OCI-LY7 (cell line): ENCODE measurements around the gene MAMLD1. TPM values are rescaled to one million over a fixed set of nuclear protein-coding genes. Genes with fewer than 3 reads are reported as not detected.

Source experiments
- BruUV-seq: library from RNA; stranded (reverse); fragments of 400-500 nt; replicated peaks from 2 replicates; lab custom pipeline; 2021; lab: Mats Ljungman, UMichigan
- CTCF ChIA-PET: fragments of 300-600 bp; sonication (Branson Sonifier 250); formaldehyde crosslinking; loops from one replicate; lab custom pipeline; 2022; ENCODE audit warnings: antibody characterized with exemption; ENCODE audit not compliant: unreplicated experiment; lab: Charles Lee
- POLR2A ChIA-PET: fragments of 300-600 bp; sonication (Branson Sonifier 250); formaldehyde crosslinking; loops from one replicate; lab custom pipeline; 2022; ENCODE audit warnings: antibody characterized with exemption; lab: Charles Lee
- DNase-seq: peaks from one replicate; pipeline ENCODE4 v3.0.0-alpha.2; 2015; ENCODE audit warnings: low spot score
- H2AFZ ChIP-seq: fragments of 200-600 bp; sonication (generic), shearing (Covaris generic); 2 replicates; pipeline ENCODE4 v1.6.1; 2014; ENCODE audit warnings: mild to moderate bottlenecking, antibody characterized with exemption, low read length, moderate library complexity
- H3K27ac ChIP-seq: fragments of 200-600 bp; sonication (generic); 2 replicates; pipeline ENCODE4 v1.5.1; 2014; ENCODE audit warnings: mixed run types, low read depth, mild to moderate bottlenecking, moderate library complexity, low read length, inconsistent platforms; ENCODE audit not compliant: poor library complexity, severe bottlenecking
- H3K36me3 ChIP-seq: fragments of 200-600 bp; sonication (generic); 2 replicates; pipeline ENCODE4 v1.6.1; 2014; ENCODE audit warnings: mild to moderate bottlenecking, antibody characterized with exemption, low read length, moderate library complexity, mixed read lengths; ENCODE audit not compliant: insufficient read depth
- H3K4me1 ChIP-seq: fragments of 200-600 bp; sonication (generic); 2 replicates; pipeline ENCODE4 v1.5.1; 2014; ENCODE audit warnings: mild to moderate bottlenecking, low read length; ENCODE audit not compliant: insufficient read depth, poor library complexity, severe bottlenecking
- H3K4me2 ChIP-seq: fragments of 200-600 bp; sonication (generic); 2 replicates; pipeline ENCODE4 v1.6.1; 2014; ENCODE audit warnings: mild to moderate bottlenecking, low read length
- H3K4me3 ChIP-seq: fragments of 200-600 bp; sonication (generic); 2 replicates; pipeline ENCODE4 v1.5.1; 2014; ENCODE audit warnings: mild to moderate bottlenecking, low read depth, low read length; ENCODE audit not compliant: poor library complexity, severe bottlenecking
- H3K79me2 ChIP-seq: fragments of 200-600 bp; sonication (generic); 2 replicates; pipeline ENCODE4 v1.6.1; 2016; ENCODE audit warnings: low read depth, mild to moderate bottlenecking, low read length, moderate library complexity, mixed read lengths; ENCODE audit not compliant: insufficient read depth
- H3K9me2 ChIP-seq: fragments of 200-600 bp; sonication (generic); 2 replicates; pipeline ENCODE4 v1.6.1; 2016; ENCODE audit warnings: mild to moderate bottlenecking, low read length, mixed read lengths; ENCODE audit not compliant: insufficient read depth
- H3K9me3 ChIP-seq: fragments of 200-600 bp; sonication (generic); 2 replicates; pipeline ENCODE4 v1.6.1; 2014; ENCODE audit warnings: mild to moderate bottlenecking, mixed run types, low read length, mixed read lengths
- H4K20me1 ChIP-seq: fragments of 200-600 bp; sonication (generic); 2 replicates; pipeline ENCODE4 v1.6.1; 2014; ENCODE audit warnings: mild to moderate bottlenecking, antibody characterized with exemption, low read length, moderate library complexity, mixed read lengths; ENCODE audit not compliant: insufficient read depth
- EZH2phosphoT487 ChIP-seq: fragments of 200-600 bp; sonication (generic); IDR thresholded peaks from 2 replicates; pipeline ENCODE4 v1.6.1; 2018; ENCODE audit warnings: low read depth, borderline replicate concordance, mild to moderate bottlenecking, mixed run types, antibody characterized with exemption, low read length, moderate library complexity, mixed read lengths
- intact Hi-C: fragments of 100-400 bp; cut with micrococcal nuclease; formaldehyde crosslinking; loops from one replicate; pipeline ENCODE4 v1.10.0; 2022; ENCODE audit not compliant: unreplicated experiment
- total RNA-seq, 2 experiments: library from RNA; depleted of rRNA in 1 of 2; stranded (reverse); fragments of >200 nt in 1 of 2; shearing (Covaris generic) in 1 of 2; gene quantifications; 2 replicates each; pipeline ENCODE4 v1.2.3, GENCODE V29; 2014 to 2022
- TF ChIP-seq, protein P1 (sequence below): fragments of 200-600 bp; sonication (generic); conservative IDR thresholded peaks from 2 replicates; pipeline ENCODE4 v1.5.1; 2014; ENCODE audit warnings: mild to moderate bottlenecking, antibody characterized with exemption, low read length, moderate library complexity, mixed read lengths

The MAMLD1 gene
- total RNA-seq, 2 experiments from 2014 or later = not detected

DNA sequence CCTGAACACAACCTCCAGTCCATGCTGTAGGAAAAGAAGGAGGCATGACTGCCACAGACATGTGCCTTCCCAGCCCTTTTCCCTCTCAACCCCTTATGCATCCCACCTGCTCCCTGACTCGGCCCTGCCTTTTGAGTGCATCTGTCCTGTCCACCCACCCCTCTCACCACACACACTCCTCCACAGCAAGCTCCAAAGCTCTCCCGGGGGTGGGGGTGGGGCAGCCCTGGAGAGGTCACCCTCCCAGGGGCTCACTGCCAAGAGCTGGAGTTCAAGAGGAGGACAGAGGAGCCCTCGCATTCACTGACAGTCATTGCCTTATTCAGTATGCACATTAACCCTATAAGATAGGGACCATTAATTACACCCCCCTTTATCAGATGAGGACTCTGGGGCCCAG is 46.6 kb upstream of the MAMLD1 start:
- H3K27ac ChIP-seq = no peak overlapping the region
- no peaks in the 10 kb centered on the region for H4K20me1 ChIP-seq
- BruUV-seq = no TSS peak
- DNase-seq = no peak
- no peak overlapping the region for H2AFZ ChIP-seq
- no peaks in the 10 kb centered on the region for H3K36me3 ChIP-seq
- H3K4me2 ChIP-seq = no peak overlapping the region
- POLR2A ChIA-PET = no interaction called here
- CTCF ChIA-PET = no interaction called here
- TF ChIP-seq EZH2phosphoT487 = no peak
- TF ChIP-seq, protein P1, sequence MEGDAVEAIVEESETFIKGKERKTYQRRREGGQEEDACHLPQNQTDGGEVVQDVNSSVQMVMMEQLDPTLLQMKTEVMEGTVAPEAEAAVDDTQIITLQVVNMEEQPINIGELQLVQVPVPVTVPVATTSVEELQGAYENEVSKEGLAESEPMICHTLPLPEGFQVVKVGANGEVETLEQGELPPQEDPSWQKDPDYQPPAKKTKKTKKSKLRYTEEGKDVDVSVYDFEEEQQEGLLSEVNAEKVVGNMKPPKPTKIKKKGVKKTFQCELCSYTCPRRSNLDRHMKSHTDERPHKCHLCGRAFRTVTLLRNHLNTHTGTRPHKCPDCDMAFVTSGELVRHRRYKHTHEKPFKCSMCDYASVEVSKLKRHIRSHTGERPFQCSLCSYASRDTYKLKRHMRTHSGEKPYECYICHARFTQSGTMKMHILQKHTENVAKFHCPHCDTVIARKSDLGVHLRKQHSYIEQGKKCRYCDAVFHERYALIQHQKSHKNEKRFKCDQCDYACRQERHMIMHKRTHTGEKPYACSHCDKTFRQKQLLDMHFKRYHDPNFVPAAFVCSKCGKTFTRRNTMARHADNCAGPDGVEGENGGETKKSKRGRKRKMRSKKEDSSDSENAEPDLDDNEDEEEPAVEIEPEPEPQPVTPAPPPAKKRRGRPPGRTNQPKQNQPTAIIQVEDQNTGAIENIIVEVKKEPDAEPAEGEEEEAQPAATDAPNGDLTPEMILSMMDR = no peak
- H3K4me1 ChIP-seq = no peaks in the 10 kb centered on the region
- H3K9me3 ChIP-seq = no peaks in the 10 kb centered on the region
- no peaks in the 10 kb centered on the region for H3K9me2 ChIP-seq
- no peak overlapping the region for H3K4me3 ChIP-seq
- intact Hi-C loops = no loop called here
- H3K79me2 ChIP-seq = no peaks in the 10 kb centered on the region

DNA sequence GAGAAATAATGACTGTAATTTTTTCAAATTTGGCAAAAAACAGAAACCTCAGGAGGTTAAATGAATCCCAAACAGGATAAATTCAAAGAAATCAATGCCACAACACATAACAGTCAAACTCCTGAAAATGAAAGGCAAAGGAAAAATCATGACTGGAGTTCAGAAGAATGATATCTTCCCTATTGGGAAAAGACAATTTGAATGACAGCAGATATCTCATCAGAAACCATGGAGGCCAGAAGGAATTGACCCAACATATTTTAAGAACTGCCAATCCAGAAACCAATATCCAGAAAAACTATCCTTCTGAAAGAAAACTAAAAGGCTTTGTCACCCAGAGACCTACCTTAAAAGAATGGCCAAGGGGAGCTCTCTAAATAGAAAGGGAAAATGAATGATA is 40.1 kb upstream of the MAMLD1 start:
- Histone ChIP-seq H3K9me2 (no peaks in the 10 kb centered on the region), H2AFZ (no peak overlapping the region), H3K4me1 (no peaks in the 10 kb centered on the region), H3K79me2 (no peaks in the 10 kb centered on the region), H3K4me2 (no peak overlapping the region), H3K27ac (no peak overlapping the region), H4K20me1 (no peaks in the 10 kb centered on the region), H3K9me3 (no peaks in the 10 kb centered on the region), H3K36me3 (no peaks in the 10 kb centered on the region), H3K4me3 (no peak overlapping the region)
- ChIA-PET CTCF (no interaction called here), POLR2A (no interaction called here)
- DNase-seq = no peak
- TF ChIP-seq EZH2phosphoT487 = no peak
- TF ChIP-seq, protein P1 = no peak
- intact Hi-C loops = no loop called here
- no TSS peak for BruUV-seq

DNA sequence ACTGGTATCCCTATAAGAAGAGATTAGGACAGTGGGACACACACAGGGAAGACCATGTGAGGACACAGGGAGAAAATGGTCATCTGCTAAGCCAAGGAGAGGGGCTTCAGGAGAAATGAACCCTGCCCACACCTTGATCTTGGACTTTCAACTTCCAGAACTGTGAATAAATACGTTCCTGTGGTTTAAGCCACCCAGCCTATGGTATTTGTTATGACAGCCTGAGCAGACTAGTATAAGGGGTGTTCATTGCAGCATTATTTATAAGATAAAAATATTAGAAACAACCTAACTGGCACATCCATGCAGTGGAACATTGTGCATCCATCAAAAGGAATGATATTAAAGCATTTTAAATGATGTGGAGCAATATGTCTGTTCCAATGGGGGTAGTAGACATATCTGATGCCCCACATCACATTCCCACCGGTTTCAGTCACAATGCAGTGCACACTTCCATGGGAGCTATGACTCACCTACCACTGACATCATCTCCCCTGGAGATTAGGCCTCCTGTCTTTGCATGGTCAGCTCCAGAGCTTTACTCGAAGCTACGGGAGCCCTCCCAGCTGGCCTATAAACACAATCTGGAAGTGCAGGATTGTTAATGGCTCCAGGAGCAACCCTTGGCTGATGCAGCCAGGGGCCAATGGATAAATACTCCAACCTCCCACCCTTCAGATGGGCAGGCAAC is 38.9 kb upstream of the MAMLD1 start:
- intact Hi-C loops = no loop called here
- Histone ChIP-seq H3K4me2 (no peak overlapping the region), H3K79me2 (no peaks in the 10 kb centered on the region), H3K4me1 (no peaks in the 10 kb centered on the region), H3K27ac (no peak overlapping the region), H3K36me3 (no peaks in the 10 kb centered on the region), H3K9me2 (no peaks in the 10 kb centered on the region), H4K20me1 (no peaks in the 10 kb centered on the region), H3K4me3 (no peak overlapping the region), H3K9me3 (no peaks in the 10 kb centered on the region), H2AFZ (no peak overlapping the region)
- no peak for DNase-seq
- POLR2A ChIA-PET = no interaction called here
- CTCF ChIA-PET = no interaction called here
- TF ChIP-seq EZH2phosphoT487 = no peak
- TF ChIP-seq, protein P1 = no peak
- no TSS peak for BruUV-seq
